HG03139 (cell line): ENCODE measurements around the gene TMEM163.
"Not testable (repeated sequence)": the region's sequence is repeated elsewhere in the genome, so short reads cannot be mapped to it uniquely, and the experiment has no call there.

Experiments used
- ATAC-seq: cut with Tn5 transposase; IDR thresholded peaks from one replicate; pipeline ENCODE4 v1.9.1; 2021; ENCODE audit not compliant: unreplicated experiment

Gene TMEM163

DNA sequence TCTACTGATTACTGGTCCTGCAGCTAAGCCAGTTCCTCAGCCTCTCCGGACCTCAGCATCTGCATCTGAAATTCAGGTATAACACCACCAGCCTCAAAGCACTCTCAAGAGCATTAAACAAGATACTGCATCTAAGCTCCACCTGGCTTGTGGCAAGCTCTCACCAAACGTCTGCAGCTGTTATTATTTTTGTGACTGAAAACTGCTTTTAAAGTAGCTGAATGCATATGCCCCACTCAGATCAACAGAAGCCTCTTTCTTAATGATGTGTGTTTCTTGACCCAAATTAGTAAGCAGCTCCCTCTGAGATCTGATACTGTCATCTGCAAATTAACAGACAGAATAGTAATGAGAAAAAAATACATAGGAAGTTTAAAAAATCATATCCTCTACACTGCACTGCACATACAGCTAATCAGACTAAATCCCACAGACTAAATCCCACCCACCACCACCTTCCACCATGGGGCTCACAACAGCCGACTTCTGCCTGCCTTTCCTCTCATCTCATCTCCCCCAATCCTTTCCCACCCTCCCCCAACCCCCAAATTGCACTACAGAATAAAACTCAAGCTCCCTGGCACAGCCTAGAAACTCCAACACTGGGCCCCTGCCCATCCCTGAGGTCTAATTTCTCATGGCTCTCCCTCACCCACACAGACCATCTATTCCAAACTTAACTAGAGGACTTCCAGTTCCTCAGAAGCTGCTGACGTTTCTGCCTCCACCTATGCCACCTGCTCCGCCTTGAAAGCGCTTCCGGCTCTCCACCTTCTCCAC, 52.9 kb downstream of the TMEM163 start:
- no peak for ATAC-seq

DNA sequence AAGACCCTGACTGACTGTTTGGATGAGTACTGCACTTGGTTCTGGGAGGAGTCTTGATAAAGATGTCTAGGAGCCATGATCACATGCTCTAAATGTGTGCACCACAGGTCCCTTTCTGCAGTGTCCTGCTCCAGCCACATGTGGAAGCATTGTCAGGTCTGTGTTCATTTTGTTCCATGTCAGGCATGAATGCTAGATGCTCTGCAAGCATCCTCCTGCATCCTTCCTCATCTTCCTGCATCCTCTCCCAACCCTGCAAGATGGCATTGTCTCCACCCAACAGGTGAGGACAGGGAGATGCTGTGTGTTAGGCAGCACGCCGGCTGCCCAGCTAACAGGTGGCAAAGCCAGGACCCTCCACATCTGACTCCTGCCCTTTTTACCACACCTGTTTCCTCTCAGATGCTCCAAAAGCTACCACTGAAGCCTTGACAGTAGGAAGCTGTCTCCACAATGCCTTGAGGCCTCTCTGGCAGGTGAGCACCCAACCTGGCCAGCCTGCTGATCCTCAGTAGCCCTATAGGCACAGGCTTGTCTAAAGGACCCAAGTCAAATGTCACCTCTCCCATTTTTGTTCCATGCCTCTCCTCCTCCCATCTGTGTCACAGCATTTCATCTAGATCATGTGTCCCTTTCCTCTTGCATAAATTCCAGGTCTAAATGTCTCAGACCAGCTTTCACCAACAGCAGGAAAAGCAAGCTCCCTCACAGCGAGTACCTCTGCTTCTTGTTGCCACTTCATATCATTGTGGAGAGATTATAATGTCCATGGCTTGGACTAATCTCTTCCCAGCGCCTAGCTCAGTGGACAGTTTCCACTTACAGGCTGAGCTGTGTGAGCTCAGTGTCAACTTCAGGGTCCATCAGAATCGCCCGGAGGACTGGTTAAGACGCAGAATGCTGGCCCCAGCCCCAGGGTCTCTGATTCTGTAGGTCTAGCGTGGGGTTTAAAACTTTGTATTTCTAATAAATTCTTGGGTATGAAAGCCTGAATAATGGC, 55.0 kb downstream of the TMEM163 start:
- no peak for ATAC-seq

DNA sequence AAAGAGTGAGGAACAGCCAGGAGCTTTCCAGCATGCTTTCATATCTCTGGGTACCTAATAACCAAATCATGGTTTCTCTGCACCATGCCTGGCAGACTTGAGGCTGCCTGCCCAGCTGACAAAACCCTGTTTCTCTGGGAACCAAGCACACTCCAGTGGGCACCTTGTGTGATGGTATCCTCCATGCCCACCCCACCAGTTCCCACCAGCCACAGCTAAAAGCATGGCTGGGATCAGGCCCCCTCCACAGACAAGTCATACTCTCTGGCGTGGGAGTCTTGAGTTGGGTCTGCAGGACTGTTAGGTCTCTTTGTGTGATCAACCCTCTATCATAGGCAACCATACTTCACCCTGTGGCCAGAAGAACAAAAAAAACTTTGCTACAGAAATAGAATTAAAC, 56.0 kb downstream of the TMEM163 start:
- no peak for ATAC-seq

DNA sequence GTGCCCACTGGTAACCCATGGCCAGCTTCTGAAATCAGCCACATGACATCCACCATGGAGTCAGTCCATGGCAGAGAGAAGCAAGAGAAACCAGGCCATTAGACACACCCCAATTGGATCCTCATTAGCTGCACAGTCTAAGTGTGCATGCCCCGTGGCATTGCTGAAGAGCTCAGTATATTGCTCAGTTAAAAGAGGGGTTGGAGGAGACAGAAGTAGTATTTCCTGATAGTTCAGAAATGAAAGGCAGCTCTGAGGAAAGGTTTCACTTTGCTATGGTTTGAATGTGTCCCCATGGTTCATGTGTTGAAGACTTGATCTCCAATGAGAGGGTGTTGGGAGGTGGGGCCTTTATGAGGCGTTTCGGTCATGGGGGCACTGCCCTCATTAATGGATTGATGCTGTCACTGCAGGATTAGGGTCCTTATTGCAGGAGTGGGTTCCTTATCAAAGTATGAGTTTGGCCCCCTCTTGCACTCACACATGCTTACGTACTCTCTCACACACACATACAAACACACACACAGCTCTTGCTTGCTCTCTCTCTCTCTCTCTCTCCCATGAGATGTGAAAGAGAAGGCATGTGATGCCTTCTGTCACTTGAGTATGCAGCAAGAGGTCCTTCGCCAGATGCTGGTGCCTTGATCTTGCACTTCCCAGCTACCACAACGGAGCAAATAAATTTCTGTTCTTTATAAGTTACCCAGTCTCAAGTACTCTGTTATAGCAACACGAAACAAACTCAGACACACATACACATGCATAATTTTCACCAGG, 58.0 kb downstream of the TMEM163 start:
- no peak for ATAC-seq

DNA sequence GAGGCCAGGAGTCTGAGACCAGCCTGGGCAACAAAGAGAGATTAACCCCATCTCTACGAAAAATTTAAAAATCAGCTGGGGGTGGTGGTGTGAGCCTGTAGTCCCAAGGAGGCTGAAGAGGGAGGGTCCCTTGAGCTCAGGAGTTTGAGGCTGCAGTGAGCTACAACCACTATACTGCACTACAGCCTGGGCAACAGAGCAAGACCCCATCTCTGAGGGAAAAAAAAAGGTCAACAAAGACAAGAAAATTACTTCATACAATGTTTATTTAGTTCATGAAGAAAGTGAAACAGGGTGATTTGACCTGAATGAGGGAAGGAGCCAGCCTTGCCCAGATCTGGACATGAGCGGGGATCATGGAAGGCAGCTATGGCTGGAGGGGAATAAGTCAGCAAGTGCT, 59.1 kb downstream of the TMEM163 start:
- no peak for ATAC-seq

DNA sequence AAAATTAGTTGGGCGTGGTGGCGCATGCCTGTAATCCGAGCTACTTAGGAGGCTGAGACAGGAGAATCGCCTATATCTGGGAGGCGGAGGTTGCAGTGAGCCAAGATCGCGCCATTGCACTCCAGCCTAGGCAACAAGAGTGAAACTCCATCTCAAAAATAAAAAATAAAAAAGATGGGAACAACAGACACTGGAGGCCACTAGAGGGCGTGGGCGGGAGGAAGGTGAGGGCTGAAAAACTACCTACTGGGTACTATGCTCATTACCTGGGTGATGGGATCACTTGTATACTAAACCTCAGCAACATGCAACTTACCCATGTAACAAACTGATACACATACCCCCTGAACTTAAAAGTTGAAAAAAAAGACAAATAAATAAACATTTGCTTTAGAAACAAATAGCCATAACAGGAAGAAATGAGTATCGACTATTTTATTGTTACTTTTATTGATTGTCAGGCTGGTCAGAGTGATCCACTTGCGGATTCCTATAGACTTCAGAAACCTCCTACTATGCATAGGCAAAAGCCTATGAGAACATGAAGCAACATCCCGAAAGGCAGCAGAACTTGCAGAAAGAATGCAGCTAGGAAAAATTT, 61.0 kb downstream of the TMEM163 start:
- ATAC-seq: no peak

DNA sequence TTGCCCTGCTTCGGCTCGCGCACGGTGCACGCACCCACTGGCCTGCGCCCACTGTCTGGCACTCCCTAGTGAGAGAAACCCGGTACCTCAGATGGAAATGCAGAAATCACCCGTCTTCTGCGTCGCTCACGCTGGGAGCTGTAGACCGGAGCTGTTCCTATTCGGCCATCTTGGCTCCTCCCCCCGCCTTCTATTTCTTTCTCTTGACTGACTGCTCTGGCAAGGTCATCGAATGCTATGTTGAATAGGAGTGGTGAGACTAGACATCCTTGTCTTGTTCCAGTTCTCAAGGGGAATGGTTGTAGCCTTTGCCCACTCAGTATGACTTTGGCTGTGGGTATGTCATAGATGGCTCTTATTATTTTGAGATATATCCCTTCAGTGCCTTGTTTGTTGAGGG, 62.4 kb downstream of the TMEM163 start:
- not testable (repeated sequence) for ATAC-seq

DNA sequence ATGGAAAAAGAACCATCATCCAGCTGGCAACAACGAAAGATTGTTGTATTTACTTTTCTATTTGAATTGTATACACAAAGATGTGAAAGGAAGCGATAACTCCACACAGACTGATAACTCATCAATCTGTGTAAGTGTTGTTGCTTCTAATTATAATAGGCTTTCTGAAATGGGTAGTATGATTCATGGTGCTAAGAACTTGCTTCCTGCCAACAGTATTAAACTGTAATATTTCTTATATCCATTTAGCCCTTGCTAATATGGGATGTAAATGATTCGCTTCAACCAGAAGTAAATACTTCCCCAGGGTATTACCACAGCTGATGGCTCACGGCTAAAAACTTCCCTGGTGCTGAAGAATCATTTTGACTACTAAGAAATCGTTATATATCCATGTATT, 70.2 kb downstream of the TMEM163 start:
- ATAC-seq: no peak

DNA sequence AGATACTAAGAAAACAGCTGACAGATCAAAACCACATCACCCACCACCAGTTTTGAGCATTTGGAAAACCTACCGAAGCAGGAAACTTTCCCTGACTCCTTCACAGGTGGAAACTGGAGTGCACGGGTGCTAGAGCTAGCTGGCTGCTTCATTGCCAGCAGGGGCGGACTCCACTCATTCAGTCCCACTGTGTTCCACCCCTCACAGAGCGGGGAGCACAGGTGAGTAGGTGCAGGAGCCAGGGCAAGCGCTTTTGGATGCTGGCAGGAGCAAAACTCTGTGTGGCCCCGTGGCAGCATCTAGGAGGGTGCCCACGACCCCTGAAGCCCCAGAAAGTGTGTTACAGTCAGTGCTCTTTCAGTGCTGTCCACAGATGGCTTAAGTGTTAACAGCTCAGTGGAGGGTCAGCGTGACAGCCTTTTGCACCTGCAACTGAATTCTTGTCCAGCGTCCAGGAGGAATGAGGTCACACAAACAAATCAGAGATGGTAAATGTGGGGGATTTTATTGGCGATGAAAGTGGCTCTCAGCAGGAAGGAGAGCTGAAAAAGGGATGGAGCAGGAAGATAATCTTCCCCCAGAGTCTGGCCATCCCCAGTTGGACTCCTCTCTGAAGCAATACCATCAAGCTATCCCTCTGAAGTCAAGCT, 71.1 kb downstream of the TMEM163 start:
- no peak for ATAC-seq

DNA sequence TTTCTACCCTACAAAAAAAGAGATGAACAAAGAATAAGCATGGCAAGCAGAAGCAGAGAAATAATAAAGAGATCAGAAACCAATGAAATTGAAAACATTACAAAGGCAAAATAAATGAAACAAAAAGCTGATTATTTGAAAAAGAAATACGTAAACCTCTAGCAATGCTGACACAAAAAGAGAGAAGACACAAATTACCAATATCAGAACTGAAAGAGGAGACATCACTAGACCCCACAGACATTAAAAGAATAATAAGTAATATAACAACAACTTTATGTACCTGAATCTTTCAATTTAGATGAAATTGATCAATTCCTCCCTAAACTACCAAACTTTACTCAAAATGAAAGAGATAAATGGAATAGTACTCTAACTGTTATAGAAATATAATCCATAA, 75.9 kb downstream of the TMEM163 start:
- no peak for ATAC-seq

DNA sequence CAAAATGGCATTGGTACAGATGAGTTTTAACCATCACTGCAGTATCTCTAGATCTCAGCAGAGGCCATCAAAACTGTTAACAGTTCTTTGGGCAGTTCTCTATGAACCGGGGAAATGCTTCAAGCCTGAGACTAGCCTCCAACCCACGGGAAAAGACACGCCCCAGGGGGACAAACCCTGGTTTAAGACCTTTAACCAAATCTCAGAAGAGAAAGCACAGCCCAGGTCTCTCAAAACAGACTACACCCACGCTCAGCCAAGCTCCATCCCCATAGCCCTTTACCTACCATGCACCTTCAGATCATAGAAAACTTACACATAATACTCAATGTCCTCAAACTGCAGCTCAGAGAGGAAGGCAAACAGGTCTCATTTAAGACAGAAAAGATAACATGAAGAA, 78.3 kb downstream of the TMEM163 start:
- no peak for ATAC-seq

DNA sequence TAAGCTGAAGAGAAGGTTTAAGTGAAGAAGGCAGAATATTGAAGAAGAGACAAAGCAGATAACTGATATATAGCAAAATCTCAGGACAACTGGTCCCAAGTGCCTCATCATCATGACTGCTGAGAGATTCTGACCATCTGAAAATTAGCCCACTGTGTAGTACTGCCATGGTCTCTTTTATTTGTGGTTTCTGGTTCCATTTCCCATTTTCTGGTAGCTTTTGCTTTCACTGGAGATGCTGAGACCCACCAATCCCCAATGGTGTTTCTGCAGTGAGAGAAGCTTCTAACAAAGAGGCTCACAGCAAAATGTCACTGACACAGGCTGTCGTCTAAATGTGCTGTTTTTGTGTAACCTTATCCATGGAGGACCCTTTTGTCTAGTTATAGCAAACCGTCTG, 79.5 kb downstream of the TMEM163 start:
- no peak for ATAC-seq

DNA sequence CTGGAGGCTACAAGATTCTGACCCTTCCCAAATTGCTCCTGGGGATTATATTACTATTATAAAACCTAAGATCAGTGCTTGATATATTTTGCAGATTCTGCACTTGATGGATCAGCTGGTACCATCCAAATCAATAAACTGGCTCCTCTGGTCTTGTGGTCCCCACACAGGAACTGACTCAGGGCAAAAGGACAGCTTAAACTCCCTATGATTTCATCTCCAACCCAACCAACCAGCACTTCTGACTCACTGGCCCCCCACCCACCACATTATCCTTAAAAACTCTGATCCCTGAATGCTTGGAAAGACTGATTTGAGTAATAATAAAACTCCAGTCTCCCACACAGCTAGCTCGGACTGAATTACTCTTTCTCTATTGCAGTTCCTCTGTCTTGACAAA, 82.1 kb downstream of the TMEM163 start:
- no peak for ATAC-seq

DNA sequence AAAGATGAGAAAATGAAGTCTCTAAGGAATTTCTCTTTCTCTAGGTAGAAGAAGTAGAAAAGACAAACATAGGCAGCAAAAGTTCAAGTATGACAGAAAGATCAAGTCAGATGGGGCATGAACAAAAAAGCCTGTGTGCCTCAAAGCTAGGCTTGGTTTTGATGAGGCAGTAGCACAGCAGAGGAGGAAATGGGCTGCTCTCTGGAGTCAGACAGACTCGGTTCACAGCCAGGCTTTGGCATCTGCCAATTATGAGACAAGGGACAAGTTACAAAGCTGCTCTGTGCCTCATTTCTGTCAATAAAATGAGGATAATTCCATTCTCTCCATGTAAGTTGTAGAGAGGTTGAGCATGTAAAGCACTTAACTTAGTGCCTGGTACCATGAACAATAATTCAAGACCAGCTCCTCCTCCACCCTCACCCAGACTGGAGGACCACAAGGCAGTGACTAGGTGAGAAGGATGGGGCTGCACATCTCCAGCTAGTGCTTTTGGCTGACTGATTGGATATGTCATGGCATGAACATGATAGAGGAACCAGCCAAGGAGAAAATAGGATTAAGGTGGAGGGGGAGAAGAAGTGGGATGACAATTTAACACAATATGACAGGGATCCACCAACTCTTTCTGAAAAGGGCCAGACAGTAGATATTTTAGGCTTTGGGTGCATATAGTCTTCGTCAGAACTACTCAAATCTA, 84.6 kb downstream of the TMEM163 start:
- no peak for ATAC-seq

DNA sequence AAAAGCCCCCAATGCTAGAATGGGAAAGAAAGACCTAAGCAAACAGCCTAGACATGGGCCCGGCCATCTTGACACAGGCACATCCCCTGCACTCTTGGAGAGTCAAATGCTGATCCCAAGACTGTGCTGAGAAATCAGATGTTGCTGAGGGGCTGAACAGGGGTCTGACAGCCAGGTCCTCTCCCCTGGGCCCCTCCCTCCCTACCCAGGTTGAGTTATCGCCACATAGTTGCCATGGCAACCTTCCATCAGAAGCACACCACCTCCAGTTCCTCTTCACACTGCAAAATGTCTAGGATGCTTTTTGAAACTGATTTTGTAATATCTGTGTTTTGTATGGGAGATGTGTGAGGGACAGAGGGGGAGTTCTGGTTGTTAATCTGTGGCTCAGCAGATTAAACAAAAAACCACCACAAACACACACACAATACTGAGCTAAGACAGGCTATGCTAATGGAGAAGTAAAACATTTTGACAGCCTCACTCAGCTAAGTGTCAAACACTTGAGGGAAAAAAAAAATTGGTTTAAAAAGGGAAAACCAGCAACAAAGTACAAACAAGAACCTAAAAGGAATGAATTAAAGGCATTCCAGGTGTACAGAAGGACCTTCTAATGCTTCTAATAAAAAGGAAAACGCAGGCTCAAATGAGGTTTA, 88.2 kb downstream of the TMEM163 start:
- ATAC-seq: no peak

DNA sequence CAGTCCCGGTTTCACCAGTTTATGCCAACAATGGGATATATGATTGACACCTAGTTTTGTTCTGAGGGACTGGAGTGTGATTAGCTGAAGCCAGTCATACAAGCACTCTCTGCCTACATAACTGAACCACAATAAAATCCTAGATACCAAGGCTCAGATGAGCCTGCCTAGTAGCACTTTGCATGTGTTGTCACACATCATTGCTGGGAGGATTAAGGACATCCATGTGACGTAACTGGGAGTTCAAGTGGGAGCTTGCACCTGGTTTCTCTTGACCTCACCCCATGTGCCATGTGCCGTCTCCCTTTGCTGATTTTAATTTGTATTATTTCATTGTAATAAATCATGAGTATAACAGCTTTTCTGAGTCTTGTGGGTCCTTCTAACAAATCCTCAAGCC, 90.3 kb downstream of the TMEM163 start:
- no peak for ATAC-seq

DNA sequence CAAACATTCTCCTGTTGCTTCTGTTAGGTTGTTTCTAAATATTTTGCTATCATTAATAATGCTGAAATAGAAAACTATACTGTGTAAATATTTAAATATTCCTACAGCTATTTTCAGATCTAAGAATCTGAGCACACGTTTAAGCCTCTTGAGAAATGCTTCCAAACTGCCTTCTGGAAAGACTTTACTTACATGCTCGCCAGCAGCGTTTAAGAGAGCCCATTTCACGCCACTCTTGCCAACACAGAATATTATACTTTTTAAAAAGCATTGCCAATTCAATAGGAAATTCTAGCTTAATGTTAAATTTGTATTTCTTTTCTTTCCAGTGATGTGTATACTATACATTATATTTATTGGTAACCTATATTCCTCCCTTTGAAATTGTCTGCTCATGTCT, 92.0 kb downstream of the TMEM163 start:
- ATAC-seq: no peak

DNA sequence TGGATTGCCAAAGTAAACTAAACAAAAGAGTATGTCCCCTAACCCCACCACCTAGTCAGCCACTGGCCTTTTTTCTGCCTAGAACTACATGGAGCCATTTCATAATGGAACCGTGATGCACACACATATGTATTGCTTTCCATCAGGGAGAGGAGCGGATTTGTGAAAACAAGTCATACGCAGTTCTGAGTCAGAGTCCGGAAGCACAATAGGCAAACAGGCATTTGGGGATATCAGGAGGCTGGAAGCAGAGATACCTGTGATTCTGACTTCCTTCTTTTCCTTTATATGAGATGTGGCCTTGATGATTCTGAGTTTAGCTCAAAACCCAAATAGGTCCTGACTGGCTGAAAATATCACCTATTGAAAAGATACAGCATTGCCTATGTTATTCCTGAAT, 93.5 kb downstream of the TMEM163 start:
- no peak for ATAC-seq

DNA sequence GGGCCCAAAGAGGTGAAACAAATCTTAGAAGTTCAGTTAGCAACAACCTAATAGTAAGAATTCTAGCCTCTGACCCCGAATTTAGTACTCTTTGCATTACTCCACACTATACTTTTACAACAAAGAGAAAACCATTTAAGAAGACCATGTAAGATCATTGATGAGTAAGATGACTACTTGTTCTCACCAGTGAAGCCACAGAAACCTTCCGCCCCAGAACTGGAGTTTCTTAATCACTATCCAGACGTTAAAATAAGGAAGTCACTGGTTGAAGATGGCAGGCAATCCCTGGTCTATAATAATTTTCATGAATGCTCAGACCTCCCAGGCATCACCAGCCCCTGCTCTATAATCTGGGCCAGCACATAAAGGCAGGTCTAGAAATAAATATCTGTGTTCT, 95.0 kb downstream of the TMEM163 start:
- ATAC-seq: peak; percentile 78
